Fibroblast of lung (primary cell): ENCODE data around the gene SUN3. TPM values are rescaled to one million over a fixed set of nuclear protein-coding genes. Genes with fewer than 3 reads are reported as not detected.
"Not testable (repeated sequence)": the region's sequence is repeated elsewhere in the genome, so short reads cannot be mapped to it uniquely, and the experiment has no call there.

Source experiments
- DNase-seq, 2 donors: peaks; one replicate each; pipeline versions ENCODE4 v3.0.0 to v3.0.0-alpha.2; 2010; ENCODE audit warnings: low read depth in 2 of 2
- H2AFZ ChIP-seq: 2 replicates; pipeline ENCODE4 v1.5.1; 2012; ENCODE audit warnings: low read length, control low read depth, inconsistent platforms
- H3K27ac ChIP-seq: 2 replicates; pipeline ENCODE4 v1.5.1; 2011; ENCODE audit warnings: low read length, control low read depth; ENCODE audit not compliant: insufficient read depth
- H3K27me3 ChIP-seq: 2 replicates; pipeline ENCODE4 v1.5.1; 2011; ENCODE audit warnings: mild to moderate bottlenecking, low read length; ENCODE audit not compliant: control insufficient read depth, insufficient read depth
- H3K36me3 ChIP-seq: 2 replicates; pipeline ENCODE4 v1.5.1; 2011; ENCODE audit warnings: low read length; ENCODE audit not compliant: control insufficient read depth, insufficient read depth
- H3K4me1 ChIP-seq: 2 replicates; pipeline ENCODE4 v1.5.1; 2011; ENCODE audit warnings: low read length; ENCODE audit not compliant: control insufficient read depth, insufficient read depth; ENCODE audit errors: extremely low read depth
- H3K4me2 ChIP-seq: 2 replicates; pipeline ENCODE4 v1.5.1; 2011; ENCODE audit warnings: low read length, control low read depth; ENCODE audit not compliant: insufficient read depth; ENCODE audit errors: extremely low read depth
- H3K4me3 ChIP-seq, 4 experiments: fragments of 200-600 bp in 1 of 4; sonication (generic) in 1 of 4; replicated peaks in 1 of 4; 2 replicates each; pipeline ENCODE4 v1.5.1; 2011 to 2016; ENCODE audit warnings: low read length in 4 of 4, low read depth in 3 of 4, mild to moderate bottlenecking in 3 of 4, control low read depth in 2 of 4, inconsistent platforms in 1 of 4, mixed read lengths in 1 of 4; ENCODE audit not compliant: insufficient read depth in 1 of 4; ENCODE audit errors: control extremely low read depth in 1 of 4
- H3K79me2 ChIP-seq: 2 replicates; pipeline ENCODE4 v1.5.1; 2012; ENCODE audit warnings: mild to moderate bottlenecking, low read length, inconsistent platforms; ENCODE audit not compliant: control insufficient read depth, insufficient read depth
- H3K9ac ChIP-seq: 2 replicates; pipeline ENCODE4 v1.5.1; 2011; ENCODE audit warnings: mild to moderate bottlenecking, low read length, control low read depth; ENCODE audit not compliant: insufficient read depth
- H3K9me3 ChIP-seq: 2 replicates; pipeline ENCODE4 v1.5.1; 2012; ENCODE audit warnings: low read depth, low read length; ENCODE audit not compliant: control insufficient read depth, insufficient read depth
- H4K20me1 ChIP-seq: 2 replicates; pipeline ENCODE4 v1.5.1; 2011; ENCODE audit warnings: low read length; ENCODE audit not compliant: control insufficient read depth, insufficient read depth; ENCODE audit errors: extremely low read depth
- EZH2 ChIP-seq: IDR thresholded peaks from 2 replicates; pipeline ENCODE4 v1.5.1; 2012; ENCODE audit warnings: low read length, control low read depth, mild to moderate bottlenecking; ENCODE audit errors: missing control alignments
- polyA plus RNA-seq, 2 donors: library from polyadenylated mRNA; depleted of rRNA in 1 of 2; stranded (reverse) in 1 of 2; unstranded in 1 of 2; fragments of >200 nt; gene quantifications; 2 replicates each; pipeline ENCODE4 v1.2.1, GENCODE V29; 2011 to 2012; ENCODE audit warnings: missing spikeins in 1 of 2
- total RNA-seq: library from RNA; depleted of rRNA; stranded (reverse); fragments of >200 nt; gene quantifications from 2 replicates; pipeline ENCODE4 v1.2.1, GENCODE V29; 2014
- TF ChIP-seq, protein P1 (sequence below), 2 donors: IDR thresholded peaks in 1 of 2; conservative IDR thresholded peaks in 1 of 2; 1 replicate in 1 of 2; 2 replicates in 1 of 2; pipeline ENCODE4 v1.5.1; 2011 to 2012; ENCODE audit warnings: low read length in 2 of 2, control low read depth in 1 of 2, inconsistent platforms in 1 of 2, low read depth in 1 of 2, mild to moderate bottlenecking in 1 of 2

The SUN3 gene
- total and polyA plus RNA-seq, 2 donors (not counting 1 experiment from before 2014, with no cell fraction given) = not detected

DNA sequence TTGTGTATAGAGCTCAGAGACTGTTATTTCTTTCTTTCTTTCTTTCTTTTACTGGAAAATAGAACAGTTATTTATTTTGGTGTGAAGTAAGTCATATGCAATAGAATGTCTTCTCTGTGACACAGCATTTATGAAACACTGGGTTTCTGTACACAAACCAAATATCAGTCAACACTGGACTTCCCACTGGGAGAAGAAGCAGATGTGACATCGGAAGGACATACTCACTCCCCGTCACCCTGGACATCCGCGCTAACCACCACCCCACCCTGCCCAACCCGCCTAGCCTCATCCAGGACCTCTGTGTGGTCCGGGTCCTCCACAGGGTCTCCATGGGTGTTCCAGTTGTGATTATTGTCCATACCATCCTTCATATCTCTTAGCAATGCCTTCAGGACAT is 22.0 kb downstream of the SUN3 start:
- Histone ChIP-seq H3K9me3 (no peaks in the 10 kb centered on the region), H3K27me3 (peaks cover 3% of the 10 kb centered on the region), H3K79me2 (no peaks in the 10 kb centered on the region), H3K4me1 (no peaks in the 10 kb centered on the region), H2AFZ (no peak overlapping the region), H3K4me3 (no peak overlapping the region), H3K36me3 (no peaks in the 10 kb centered on the region), H3K4me2 (no peak overlapping the region), H4K20me1 (no peaks in the 10 kb centered on the region), H3K9ac (no peak overlapping the region), H3K27ac (no peak overlapping the region)
- no peak for DNase-seq
- TF ChIP-seq EZH2 = no peak
- TF ChIP-seq, protein P1, sequence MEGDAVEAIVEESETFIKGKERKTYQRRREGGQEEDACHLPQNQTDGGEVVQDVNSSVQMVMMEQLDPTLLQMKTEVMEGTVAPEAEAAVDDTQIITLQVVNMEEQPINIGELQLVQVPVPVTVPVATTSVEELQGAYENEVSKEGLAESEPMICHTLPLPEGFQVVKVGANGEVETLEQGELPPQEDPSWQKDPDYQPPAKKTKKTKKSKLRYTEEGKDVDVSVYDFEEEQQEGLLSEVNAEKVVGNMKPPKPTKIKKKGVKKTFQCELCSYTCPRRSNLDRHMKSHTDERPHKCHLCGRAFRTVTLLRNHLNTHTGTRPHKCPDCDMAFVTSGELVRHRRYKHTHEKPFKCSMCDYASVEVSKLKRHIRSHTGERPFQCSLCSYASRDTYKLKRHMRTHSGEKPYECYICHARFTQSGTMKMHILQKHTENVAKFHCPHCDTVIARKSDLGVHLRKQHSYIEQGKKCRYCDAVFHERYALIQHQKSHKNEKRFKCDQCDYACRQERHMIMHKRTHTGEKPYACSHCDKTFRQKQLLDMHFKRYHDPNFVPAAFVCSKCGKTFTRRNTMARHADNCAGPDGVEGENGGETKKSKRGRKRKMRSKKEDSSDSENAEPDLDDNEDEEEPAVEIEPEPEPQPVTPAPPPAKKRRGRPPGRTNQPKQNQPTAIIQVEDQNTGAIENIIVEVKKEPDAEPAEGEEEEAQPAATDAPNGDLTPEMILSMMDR (conservative IDR thresholded peaks at IDR 0.05 in 1 of 2, IDR thresholded peaks at IDR 0.05 in 1 of 2; ENCODE audit: low read depth in 1 of 2, low read length in 2 of 2) = no peak

DNA sequence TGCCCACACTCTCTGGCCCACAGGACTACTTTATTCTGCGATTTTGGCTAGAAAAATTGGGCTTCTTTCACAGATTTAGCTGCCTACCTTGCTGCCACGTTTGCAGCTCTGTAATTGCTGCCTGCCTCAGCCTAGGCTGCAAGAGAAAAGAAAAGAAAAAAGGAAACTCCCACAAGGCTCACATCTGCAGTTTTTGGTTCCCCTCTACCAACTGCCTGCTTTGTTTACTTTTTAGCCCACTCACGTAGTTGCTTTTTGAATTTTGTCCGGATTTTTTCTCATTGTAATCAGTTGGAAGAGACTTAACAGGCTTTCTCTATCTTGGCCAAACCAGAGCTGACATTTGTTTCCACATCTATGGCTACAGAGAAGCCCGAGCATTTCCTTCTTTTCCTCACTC is 24.3 kb downstream of the SUN3 start:
- no peaks in the 10 kb centered on the region for H4K20me1 ChIP-seq
- H3K79me2 ChIP-seq = no peaks in the 10 kb centered on the region
- no peak overlapping the region for H2AFZ ChIP-seq
- H3K27me3 ChIP-seq = peaks cover 3% of the 10 kb centered on the region
- no peak for DNase-seq
- H3K36me3 ChIP-seq = no peaks in the 10 kb centered on the region
- H3K4me1 ChIP-seq = no peaks in the 10 kb centered on the region
- H3K4me3 ChIP-seq = no peak overlapping the region
- no peaks in the 10 kb centered on the region for H3K9me3 ChIP-seq
- no peak for TF ChIP-seq EZH2
- TF ChIP-seq, protein P1 (conservative IDR thresholded peaks at IDR 0.05 in 1 of 2, IDR thresholded peaks at IDR 0.05 in 1 of 2; ENCODE audit: low read depth in 1 of 2, low read length in 2 of 2) = no peak
- no peak overlapping the region for H3K4me2 ChIP-seq
- H3K27ac ChIP-seq = no peak overlapping the region
- H3K9ac ChIP-seq = no peak overlapping the region

GRCh38 chr7:48004032-48004431 is 24.9 kb downstream of the SUN3 start:
- Histone ChIP-seq H3K79me2 (no peaks in the 10 kb centered on the region), H3K4me2 (no peak overlapping the region), H3K36me3 (no peaks in the 10 kb centered on the region), H3K9me3 (no peaks in the 10 kb centered on the region), H3K9ac (no peak overlapping the region), H4K20me1 (no peaks in the 10 kb centered on the region), H3K27ac (no peak overlapping the region), H3K4me1 (no peaks in the 10 kb centered on the region), H2AFZ (no peak overlapping the region), H3K27me3 (peaks cover 3% of the 10 kb centered on the region), H3K4me3 (no peak overlapping the region)
- TF ChIP-seq, protein P1 (conservative IDR thresholded peaks at IDR 0.05 in 1 of 2, IDR thresholded peaks at IDR 0.05 in 1 of 2; ENCODE audit: low read depth in 1 of 2, low read length in 2 of 2) = no peak
- TF ChIP-seq EZH2 = no peak
- DNase-seq = no peak

DNA sequence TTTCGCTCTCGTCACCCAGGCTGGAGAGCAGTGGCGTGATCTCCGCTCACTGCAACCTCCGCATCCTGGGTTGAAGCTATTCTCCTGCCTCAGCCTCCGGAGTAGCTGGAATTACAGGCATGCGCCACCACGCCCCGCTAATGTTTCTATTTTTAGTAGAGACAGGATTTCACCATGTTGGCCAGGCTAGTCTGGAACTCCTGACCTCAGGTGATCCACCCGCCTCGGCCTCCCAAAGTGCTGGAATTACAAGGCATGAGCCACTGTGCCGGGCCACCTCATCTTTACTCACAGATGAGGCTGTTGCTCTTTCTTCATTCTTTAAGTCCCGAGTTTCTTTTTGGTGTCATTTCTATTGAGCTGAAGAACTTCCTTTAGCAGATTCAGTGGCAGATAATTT is 28.7 kb downstream of the SUN3 start:
- H3K9me3 ChIP-seq, H3K27ac ChIP-seq, H2AFZ ChIP-seq, H3K9ac ChIP-seq, H3K79me2 ChIP-seq, H3K4me3 ChIP-seq, H4K20me1 ChIP-seq, H3K36me3 ChIP-seq, H3K4me2 ChIP-seq, H3K27me3 ChIP-seq, H3K4me1 ChIP-seq: not testable (repeated sequence)
- peak in 1 of 2 donors; percentile 65 for DNase-seq
